NK-92 treated with Interleukin-12 subunit alpha and Interleukin-12 subunit beta, amount 100 ng/mL, for 24 hours (cell line): ENCODE measurements around the gene C11orf24.
A peak's percentile ranks its signal among the peaks of the same experiment; 100 is the strongest.
"Not testable (repeated sequence)": the region's sequence is repeated elsewhere in the genome, so short reads cannot be mapped to it uniquely, and the experiment has no call there.

Experiments used
- DNase-seq: peaks from one replicate; lab custom pipeline; 2025; lab: John Stamatoyannopoulos, UW

Gene C11orf24

GRCh38 chr11:68251765-68252164 is 20.0 kb downstream of the C11orf24 start:
- no peak for DNase-seq

GRCh38 chr11:68244912-68245311 is 26.9 kb downstream of the C11orf24 start:
- DNase-seq: not testable (repeated sequence)

GRCh38 chr11:68243847-68244246 is 27.9 kb downstream of the C11orf24 start:
- not testable (repeated sequence) for DNase-seq

- DNase-seq: no peak
Measured at GRCh38 chr11:68242616-68243015, 29.2 kb downstream of the C11orf24 start.

- DNase-seq: no peak
Measured at GRCh38 chr11:68231621-68232020, 40.2 kb downstream of the C11orf24 start.

GRCh38 chr11:68229601-68230000 is 42.2 kb downstream of the C11orf24 start:
- DNase-seq: no peak

GRCh38 chr11:68226421-68226820 is 45.4 kb downstream of the C11orf24 start:
- DNase-seq: no peak

GRCh38 chr11:68224606-68225005 is 47.2 kb downstream of the C11orf24 start:
- DNase-seq: no peak

GRCh38 chr11:68223275-68223674 is 48.5 kb downstream of the C11orf24 start:
- DNase-seq: no peak

- DNase-seq: no peak
Measured at GRCh38 chr11:68221406-68221805, 50.4 kb downstream of the C11orf24 start.

- DNase-seq: no peak
Measured at GRCh38 chr11:68216171-68216938, 55.4 kb downstream of the C11orf24 start.

GRCh38 chr11:68215524-68216170 is 56.1 kb downstream of the C11orf24 start:
- DNase-seq: no peak

- DNase-seq: no peak
Measured at GRCh38 chr11:68215087-68215445, 56.7 kb downstream of the C11orf24 start.

- no peak for DNase-seq
Measured at GRCh38 chr11:68214173-68215086, 57.3 kb downstream of the C11orf24 start.

GRCh38 chr11:68213555-68214172 is 58.1 kb downstream of the C11orf24 start:
- peak; percentile 63 for DNase-seq

GRCh38 chr11:68213135-68213515 is 58.6 kb downstream of the C11orf24 start, which contains the start of gene KMT5B:
KMT5B (minus strand) TSS chr11:68213296; CDS start chr11:68190076, 23,220 bp downstream.
- DNase-seq: no peak

- DNase-seq: peak; percentile 48
Measured at GRCh38 chr11:68212421-68213134, 59.2 kb downstream of the C11orf24 start.

GRCh38 chr11:68211546-68211945 is 60.2 kb downstream of the C11orf24 start:
- DNase-seq: no peak
